ENCODE data around the gene TSHZ2.

The TSHZ2 gene

DNA sequence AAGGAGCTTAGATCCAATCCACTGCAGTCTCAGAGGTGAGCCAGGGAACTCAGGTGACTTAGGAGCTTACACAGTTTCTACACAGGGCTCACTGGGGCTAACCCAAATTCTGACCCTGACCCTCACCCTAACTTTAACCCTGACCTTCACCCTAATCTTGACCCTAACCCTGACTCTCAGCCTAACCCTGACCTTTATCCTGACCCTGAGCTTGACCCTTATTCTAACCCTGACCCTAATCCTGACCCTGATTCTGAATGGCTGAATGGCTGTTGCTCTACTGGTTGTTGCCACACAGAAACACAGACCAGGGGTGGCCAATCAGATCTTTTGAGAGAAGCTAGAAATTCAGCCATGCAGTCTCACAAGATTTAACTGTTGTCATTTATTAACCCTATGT lies 180.1 kb downstream of the TSHZ2 start:
- H3K36me3 Mint-ChIP-seq (ENCODE audit: low read depth): no peaks in the 10 kb centered on the region
- H3K9me3 Mint-ChIP-seq: no peaks in the 10 kb centered on the region
- no peak overlapping the region for H3K4me3 Mint-ChIP-seq
- H3K27me3 Mint-ChIP-seq: peaks cover 5% of the 10 kb centered on the region
- no peaks in the 10 kb centered on the region for H3K4me1 Mint-ChIP-seq (ENCODE audit: low read depth)
- no peak overlapping the region for H3K27ac Mint-ChIP-seq
- intact Hi-C loops (cut with micrococcal nuclease): no loop called here

DNA sequence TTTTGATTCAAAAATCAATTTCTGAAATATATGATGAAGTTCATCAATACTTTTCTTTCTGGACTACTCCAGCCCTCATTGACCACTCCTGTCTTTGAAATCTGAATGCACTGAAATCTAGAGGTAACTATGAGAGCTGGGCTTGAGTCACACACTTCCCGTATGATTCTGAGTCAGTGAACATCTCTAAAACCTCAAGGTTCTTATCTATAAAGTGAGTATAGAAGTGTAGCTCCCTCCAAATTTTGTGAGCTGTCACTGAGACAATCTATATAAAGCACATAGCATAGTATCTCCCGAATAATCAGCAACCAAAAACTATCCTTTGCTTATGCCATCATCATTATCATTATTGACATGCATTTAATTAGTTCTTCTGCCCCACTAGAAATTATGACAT lies 182.4 kb downstream of the TSHZ2 start:
- intact Hi-C loops (cut with micrococcal nuclease): no loop called here
- Mint-ChIP-seq H3K27ac (no peak overlapping the region), H3K9me3 (no peaks in the 10 kb centered on the region), H3K4me3 (no peak overlapping the region), H3K27me3 (peaks cover under 1% of the 10 kb centered on the region), H3K4me1 (ENCODE audit: low read depth) (peaks cover 5% of the 10 kb centered on the region), H3K36me3 (ENCODE audit: low read depth) (no peaks in the 10 kb centered on the region)

DNA sequence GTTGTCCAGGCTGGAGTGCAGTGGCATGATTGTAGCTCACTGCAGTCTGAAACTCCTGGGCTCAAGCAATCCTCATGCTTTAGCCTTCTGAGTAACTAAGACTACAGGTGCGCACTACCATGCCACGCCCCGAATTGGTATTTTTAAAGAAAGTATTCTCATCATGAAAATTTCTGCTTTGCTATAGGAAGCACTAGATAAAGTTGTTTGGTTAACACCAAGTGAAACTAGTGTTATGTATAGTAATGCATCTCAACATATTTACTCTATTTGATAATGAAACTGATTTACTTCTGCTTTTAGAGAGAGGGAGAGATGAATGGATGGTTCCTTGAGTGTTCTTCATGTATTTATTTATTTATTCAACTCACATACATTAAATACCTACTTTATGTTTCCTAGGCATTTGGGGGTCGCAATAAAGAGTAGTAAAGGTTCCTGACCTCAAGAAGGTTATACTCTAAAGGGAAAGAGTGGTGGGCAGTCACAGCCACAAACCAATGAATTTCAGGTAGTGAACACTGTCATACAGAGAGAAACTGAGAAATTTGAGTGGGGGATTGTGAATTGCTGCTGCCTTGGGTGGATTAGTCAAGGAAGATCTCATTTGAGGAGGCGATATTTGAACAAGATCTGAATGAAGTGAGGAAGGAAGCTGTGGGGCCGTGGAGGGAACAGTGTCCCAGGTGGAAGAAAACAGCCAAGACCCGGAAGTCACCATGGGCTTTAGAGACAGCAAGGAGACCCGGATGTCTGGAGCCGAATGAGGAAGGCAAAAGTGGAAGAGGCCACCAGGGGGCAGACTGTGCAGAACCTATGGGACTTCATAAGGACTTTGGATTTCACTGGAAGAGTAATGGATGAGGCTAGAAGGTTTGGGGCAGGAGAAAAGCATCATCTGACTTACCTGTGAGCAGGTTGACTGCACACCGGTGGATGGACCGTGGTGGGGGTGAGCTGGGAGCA lies 185.6 kb downstream of the TSHZ2 start:
- intact Hi-C loops (cut with micrococcal nuclease): loop anchor here (1.0 kb wide), 1 partner anchor 390 kb away; no protein-coding TSS in a partner anchor
- no peak overlapping the region for H3K27ac Mint-ChIP-seq
- H3K4me1 Mint-ChIP-seq (ENCODE audit: low read depth): peaks cover 9% of the 10 kb centered on the region
- H3K4me3 Mint-ChIP-seq: no peak overlapping the region
- H3K36me3 Mint-ChIP-seq (ENCODE audit: low read depth): no peaks in the 10 kb centered on the region
- H3K9me3 Mint-ChIP-seq: no peaks in the 10 kb centered on the region
- peaks cover 2% of the 10 kb centered on the region for H3K27me3 Mint-ChIP-seq

DNA sequence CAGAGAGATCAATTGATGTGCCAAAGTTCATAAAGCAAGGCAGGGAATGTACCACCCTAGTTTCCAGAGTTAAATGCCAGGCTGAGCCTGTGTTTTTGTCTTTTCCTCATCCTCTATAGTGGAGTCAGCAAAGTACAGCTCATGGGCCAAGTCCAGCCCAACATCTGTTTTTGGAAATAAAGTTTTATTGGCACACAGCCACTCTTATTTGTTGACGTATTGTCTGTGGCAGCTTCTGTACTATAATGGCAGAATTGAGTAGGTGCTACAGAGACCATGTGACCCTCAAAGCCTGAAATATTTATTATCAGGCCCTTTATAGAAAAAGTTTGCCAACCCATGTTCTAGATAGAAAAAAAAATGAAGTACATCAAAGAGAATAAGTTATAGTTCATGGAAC lies 187.0 kb downstream of the TSHZ2 start:
- Mint-ChIP-seq H3K4me1 (ENCODE audit: low read depth) (peaks cover 9% of the 10 kb centered on the region), H3K9me3 (no peaks in the 10 kb centered on the region), H3K27me3 (peaks cover 2% of the 10 kb centered on the region)

DNA sequence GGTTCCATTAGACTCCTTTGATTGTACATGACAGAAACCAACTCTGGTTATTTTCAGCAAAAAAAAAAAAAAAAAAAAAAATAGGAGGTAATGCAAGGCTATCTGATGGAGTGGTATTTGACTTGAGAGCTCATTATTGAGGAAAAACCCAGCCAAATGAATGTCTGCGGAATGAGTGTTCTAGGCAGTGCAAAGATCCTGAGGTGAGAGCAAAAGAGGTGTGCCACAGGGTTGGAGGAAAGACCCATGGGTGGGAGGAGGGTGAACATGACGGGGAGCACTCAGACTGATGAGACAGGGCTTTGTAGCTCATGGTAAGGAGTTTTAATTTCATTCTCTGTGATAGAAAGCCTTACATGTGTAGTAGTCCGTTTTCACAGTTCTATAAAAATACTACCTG lies 188.9 kb downstream of the TSHZ2 start:
- H3K4me1 Mint-ChIP-seq (ENCODE audit: low read depth): peaks cover 9% of the 10 kb centered on the region
- H3K9me3 Mint-ChIP-seq: no peaks in the 10 kb centered on the region
- intact Hi-C loops (cut with micrococcal nuclease): no loop called here
- H3K4me3 Mint-ChIP-seq: no peak overlapping the region
- H3K27ac Mint-ChIP-seq: no peak overlapping the region
- H3K27me3 Mint-ChIP-seq: peaks cover 2% of the 10 kb centered on the region
- no peaks in the 10 kb centered on the region for H3K36me3 Mint-ChIP-seq (ENCODE audit: low read depth)

More for the DNA sequence above, 187.0 kb downstream of the TSHZ2 start:
- Mint-ChIP-seq H3K27ac (no peak overlapping the region), H3K4me3 (no peak overlapping the region), H3K36me3 (ENCODE audit: low read depth) (no peaks in the 10 kb centered on the region)
- intact Hi-C loops (cut with micrococcal nuclease): no loop called here

DNA sequence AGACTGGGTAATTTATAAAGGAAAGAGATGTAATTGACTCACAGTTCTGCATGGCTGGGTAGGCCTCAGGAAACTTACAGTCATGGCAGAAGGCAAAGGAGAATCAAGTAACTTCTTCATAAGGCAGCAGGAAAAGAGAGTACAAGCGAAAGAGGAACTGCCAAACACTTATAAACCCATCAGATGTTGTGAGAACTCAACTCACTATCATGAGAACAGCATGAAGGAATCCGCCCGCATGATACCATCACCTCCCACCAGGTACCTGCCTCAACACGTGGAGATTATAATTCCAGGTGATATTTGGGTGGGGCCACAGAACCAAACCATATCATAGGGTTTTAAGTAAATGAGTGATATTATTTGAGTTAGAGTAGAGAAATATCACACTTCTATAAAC lies 189.3 kb downstream of the TSHZ2 start:
- no peak overlapping the region for H3K27ac Mint-ChIP-seq

DNA sequence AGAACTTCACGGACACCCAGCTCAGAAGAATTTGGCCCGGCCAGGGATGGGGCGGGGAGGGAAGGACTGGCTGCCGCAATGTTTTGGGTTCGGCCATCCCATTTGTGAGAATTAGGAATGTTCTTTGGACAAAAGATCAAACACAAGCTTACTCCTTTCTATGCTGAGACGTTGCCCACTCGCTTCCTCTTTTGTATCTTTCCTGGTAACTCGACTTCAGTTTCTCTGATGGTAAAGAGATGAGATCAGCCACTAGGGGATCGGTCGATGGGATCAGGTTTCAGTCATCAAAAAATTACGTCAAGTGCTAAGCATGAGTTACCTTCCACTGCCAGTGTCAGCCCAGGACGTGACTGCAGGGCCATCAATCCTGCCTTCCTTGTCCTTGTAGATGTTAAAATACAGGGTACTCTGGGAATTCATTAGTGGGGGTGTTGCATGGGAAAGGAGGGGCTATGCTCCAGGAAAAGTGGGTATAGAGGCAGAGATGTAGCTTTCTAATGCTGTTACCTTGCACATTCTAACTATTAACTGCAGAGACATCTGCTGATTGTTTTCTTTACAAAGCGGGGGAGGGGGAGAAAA lies 190.2 kb downstream of the TSHZ2 start:
- Mint-ChIP-seq H3K27ac (no peak overlapping the region), H3K27me3 (peaks cover 2% of the 10 kb centered on the region), H3K4me1 (ENCODE audit: low read depth) (peaks cover 9% of the 10 kb centered on the region), H3K9me3 (no peaks in the 10 kb centered on the region), H3K4me3 (no peak overlapping the region), H3K36me3 (ENCODE audit: low read depth) (no peaks in the 10 kb centered on the region)
- intact Hi-C loops (cut with micrococcal nuclease): no loop called here

More for the DNA sequence above, 189.3 kb downstream of the TSHZ2 start:
- no peaks in the 10 kb centered on the region for H3K36me3 Mint-ChIP-seq (ENCODE audit: low read depth)
- no peaks in the 10 kb centered on the region for H3K9me3 Mint-ChIP-seq
- intact Hi-C loops (cut with micrococcal nuclease): no loop called here
- peaks cover 9% of the 10 kb centered on the region for H3K4me1 Mint-ChIP-seq (ENCODE audit: low read depth)
- H3K4me3 Mint-ChIP-seq: no peak overlapping the region
- H3K27me3 Mint-ChIP-seq: peaks cover 2% of the 10 kb centered on the region

DNA sequence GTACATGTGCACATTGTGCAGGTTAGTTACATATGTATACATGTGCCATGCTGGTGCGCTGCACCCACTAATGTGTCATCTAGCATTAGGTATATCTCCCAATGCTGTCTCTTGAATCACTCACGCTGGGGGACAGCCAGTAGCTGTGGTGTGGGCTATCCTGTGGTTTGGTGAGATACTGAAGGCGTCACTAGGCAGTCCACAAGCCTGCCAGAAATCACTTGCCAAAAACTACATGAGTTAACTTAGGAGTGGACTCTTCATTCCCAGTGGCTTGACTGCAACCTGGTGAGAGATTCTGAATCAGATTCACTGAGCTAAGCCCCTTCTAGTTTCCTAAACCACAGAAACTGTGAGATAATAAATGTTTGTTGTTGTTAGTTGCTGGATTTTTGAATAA lies 191.3 kb downstream of the TSHZ2 start:
- Mint-ChIP-seq H3K27me3 (peaks cover 2% of the 10 kb centered on the region), H3K4me1 (ENCODE audit: low read depth) (peaks cover 4% of the 10 kb centered on the region), H3K4me3 (no peak overlapping the region), H3K27ac (no peak overlapping the region), H3K36me3 (ENCODE audit: low read depth) (no peaks in the 10 kb centered on the region), H3K9me3 (no peaks in the 10 kb centered on the region)
- intact Hi-C loops (cut with micrococcal nuclease): no loop called here

DNA sequence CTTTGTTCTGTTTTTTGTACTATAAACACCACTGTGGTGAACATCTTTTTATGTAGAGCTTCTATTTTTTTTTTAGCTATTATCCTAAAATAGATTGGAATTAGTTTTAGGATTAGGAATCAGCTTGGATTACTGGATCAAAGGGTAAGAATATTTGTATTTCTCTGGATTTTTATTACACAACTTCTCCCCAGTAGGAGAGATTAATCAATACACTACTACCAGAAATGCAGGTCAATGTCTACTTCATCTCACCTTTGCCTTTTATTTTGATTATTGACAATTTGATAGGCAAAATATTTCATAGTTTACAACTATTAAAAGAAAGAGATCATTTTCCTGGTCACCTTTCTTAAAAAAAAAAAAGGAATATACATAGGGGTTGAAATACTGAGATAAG lies 191.9 kb downstream of the TSHZ2 start:
- Mint-ChIP-seq H3K27ac (no peak overlapping the region), H3K27me3 (peaks cover 2% of the 10 kb centered on the region), H3K9me3 (no peaks in the 10 kb centered on the region), H3K4me3 (no peak overlapping the region), H3K36me3 (ENCODE audit: low read depth) (no peaks in the 10 kb centered on the region), H3K4me1 (ENCODE audit: low read depth) (peaks cover 4% of the 10 kb centered on the region)
- intact Hi-C loops (cut with micrococcal nuclease): no loop called here

DNA sequence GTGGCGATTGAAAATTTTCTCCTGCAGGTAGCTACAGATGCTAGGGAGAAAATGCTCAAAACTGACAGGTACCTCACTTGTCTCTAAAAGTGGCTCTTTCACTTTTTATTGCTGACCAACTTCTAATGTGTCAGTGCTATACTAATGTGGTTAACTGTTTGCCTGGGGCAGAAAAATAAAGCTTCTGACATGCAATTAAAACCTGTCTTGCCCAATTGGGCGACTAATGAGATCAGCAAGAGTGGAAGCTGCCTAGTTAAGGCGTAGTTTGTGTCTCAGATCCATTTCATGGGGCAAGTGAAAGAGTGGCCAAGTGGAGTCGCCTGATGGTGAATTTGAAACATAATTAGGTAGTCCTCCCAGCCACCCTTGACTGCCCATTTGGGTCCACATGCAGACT lies 193.3 kb downstream of the TSHZ2 start:
- Mint-ChIP-seq H3K4me1 (ENCODE audit: low read depth) (peaks cover 4% of the 10 kb centered on the region), H3K27ac (no peak overlapping the region), H3K4me3 (no peak overlapping the region), H3K36me3 (ENCODE audit: low read depth) (no peaks in the 10 kb centered on the region), H3K27me3 (peaks cover 2% of the 10 kb centered on the region), H3K9me3 (no peaks in the 10 kb centered on the region)
- intact Hi-C loops (cut with micrococcal nuclease): no loop called here

DNA sequence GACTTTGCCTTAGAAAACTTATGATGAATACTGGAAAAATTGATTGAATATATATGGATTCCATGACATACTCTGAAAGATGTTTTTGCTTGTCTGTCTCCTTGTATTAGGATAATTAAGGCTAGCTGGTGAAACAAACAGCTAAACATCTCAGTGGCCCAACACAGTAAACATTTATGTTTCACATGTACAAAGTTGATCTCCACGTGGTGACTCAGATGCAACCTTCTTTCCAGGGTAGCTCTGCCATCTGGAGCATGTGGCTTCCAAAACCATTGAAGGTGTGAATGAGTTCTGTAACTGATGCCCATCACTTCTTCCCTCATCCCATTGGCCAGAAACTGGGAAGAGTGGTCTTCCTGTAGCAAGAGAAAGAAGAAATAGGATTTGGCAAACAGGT lies 196.3 kb downstream of the TSHZ2 start:
- no peak overlapping the region for H3K27ac Mint-ChIP-seq
- intact Hi-C loops (cut with micrococcal nuclease): no loop called here
- H3K4me3 Mint-ChIP-seq: no peak overlapping the region
- H3K27me3 Mint-ChIP-seq: no peaks in the 10 kb centered on the region
- H3K9me3 Mint-ChIP-seq: no peaks in the 10 kb centered on the region
- H3K4me1 Mint-ChIP-seq (ENCODE audit: low read depth): no peaks in the 10 kb centered on the region
- H3K36me3 Mint-ChIP-seq (ENCODE audit: low read depth): no peaks in the 10 kb centered on the region

DNA sequence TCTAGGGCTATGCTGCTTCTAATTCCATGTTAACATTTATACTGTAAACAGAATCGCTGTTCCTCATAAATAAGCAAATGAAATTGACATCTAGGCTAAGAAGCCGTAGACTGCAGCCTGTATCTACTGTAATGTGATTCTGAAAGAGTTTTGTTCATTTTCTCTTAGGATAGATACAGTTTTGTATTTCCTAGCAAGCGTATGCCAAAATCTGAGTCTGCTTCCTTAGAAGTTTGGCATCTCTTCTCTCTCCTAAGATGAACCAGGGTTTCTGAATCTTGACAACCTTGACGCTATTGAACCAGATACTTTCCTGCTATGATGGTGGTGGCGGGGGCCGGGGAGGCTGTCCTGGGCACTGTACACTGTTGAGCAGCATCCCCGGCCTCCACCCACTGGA lies 198.0 kb downstream of the TSHZ2 start:
- no peaks in the 10 kb centered on the region for H3K36me3 Mint-ChIP-seq (ENCODE audit: low read depth)
- no peaks in the 10 kb centered on the region for H3K9me3 Mint-ChIP-seq
- H3K4me1 Mint-ChIP-seq (ENCODE audit: low read depth): no peaks in the 10 kb centered on the region
- intact Hi-C loops (cut with micrococcal nuclease): no loop called here
- H3K27ac Mint-ChIP-seq: no peak overlapping the region
- H3K27me3 Mint-ChIP-seq: no peaks in the 10 kb centered on the region
- no peak overlapping the region for H3K4me3 Mint-ChIP-seq

DNA sequence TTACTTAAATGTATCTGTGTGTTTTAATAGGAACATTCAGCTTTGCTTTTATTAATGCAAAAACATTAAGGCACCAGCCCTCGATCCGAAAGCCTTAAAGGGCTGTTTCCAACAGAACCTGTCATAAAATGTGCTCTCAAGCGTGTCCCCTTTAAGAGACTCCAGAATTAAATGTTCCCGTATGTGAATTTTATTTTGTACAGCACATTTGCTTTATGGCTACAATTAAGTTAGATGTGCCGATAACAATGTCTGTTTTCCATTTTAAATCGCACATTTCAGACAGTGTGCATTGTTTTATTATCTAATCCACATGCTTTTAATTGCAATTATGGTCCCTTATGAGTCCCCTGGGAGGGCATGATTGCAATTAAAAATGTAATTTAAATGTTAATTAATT lies 198.9 kb downstream of the TSHZ2 start:
- intact Hi-C loops (cut with micrococcal nuclease): no loop called here
- H3K4me1 Mint-ChIP-seq (ENCODE audit: low read depth): no peaks in the 10 kb centered on the region
- H3K9me3 Mint-ChIP-seq: no peaks in the 10 kb centered on the region
- H3K27me3 Mint-ChIP-seq: peaks cover under 1% of the 10 kb centered on the region
- no peak overlapping the region for H3K27ac Mint-ChIP-seq
- no peak overlapping the region for H3K4me3 Mint-ChIP-seq
- no peaks in the 10 kb centered on the region for H3K36me3 Mint-ChIP-seq (ENCODE audit: low read depth)

DNA sequence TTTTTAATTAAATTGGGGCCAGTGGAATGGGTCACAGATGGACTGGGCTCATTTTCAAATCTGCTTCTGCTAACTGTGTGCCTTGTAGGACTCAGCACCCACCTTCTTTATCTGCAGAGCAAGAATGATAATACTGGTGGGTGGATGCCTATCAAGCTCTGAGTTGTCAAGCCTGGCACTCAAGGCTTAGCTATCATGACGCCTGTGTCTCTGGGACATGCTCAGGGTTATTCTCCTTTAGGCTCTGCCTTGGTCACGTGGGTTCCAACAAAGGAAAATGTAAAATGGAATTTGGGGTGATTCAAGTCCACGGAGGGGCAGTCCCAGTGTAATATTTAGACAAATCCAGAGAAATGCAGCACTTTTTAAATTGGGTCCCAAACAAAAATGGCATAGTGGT lies 202.3 kb downstream of the TSHZ2 start:
- no peak overlapping the region for H3K4me3 Mint-ChIP-seq
- intact Hi-C loops (cut with micrococcal nuclease): no loop called here
- no peaks in the 10 kb centered on the region for H3K36me3 Mint-ChIP-seq (ENCODE audit: low read depth)
- no peaks in the 10 kb centered on the region for H3K4me1 Mint-ChIP-seq (ENCODE audit: low read depth)
- peaks cover 1% of the 10 kb centered on the region for H3K27me3 Mint-ChIP-seq
- H3K27ac Mint-ChIP-seq: no peak overlapping the region
- no peaks in the 10 kb centered on the region for H3K9me3 Mint-ChIP-seq
